A673 (cell line): ENCODE results near the gene ASMTL.

Experiments used
- CTCF ChIP-seq: fragments of 300-800, 200-600 bp; sonication (generic); conservative IDR thresholded peaks from 2 replicates; pipeline ENCODE4 v1.5.1; 2017; ENCODE audit warnings: low read depth, mild to moderate bottlenecking, antibody characterized with exemption, low read length, moderate library complexity, mixed read lengths
- EZH2 ChIP-seq: fragments of 200-600 bp; sonication (generic); IDR thresholded peaks from 2 replicates; pipeline ENCODE4 v1.6.1; 2017; ENCODE audit warnings: borderline replicate concordance, low read depth, mild to moderate bottlenecking, mixed read lengths, antibody characterized with exemption, low read length; ENCODE audit not compliant: poor library complexity, severe bottlenecking

- TF ChIP-seq CTCF (no peak), EZH2 (no peak)
Observed at GRCh38 chrX:1442016-1442665, 10.6 kb downstream of the ASMTL start.
